Type B pancreatic cell (in vitro differentiated cells): ENCODE data around the gene HOXD13. TPM values are rescaled to one million over a fixed set of nuclear protein-coding genes. Genes with fewer than 3 reads are reported as not detected.

Experiments
- DNase-seq: peaks from one replicate; pipeline ENCODE4 v3.0.0; 2021; ENCODE audit warnings: mixed read lengths; ENCODE audit not compliant: unreplicated experiment; ENCODE audit errors: extremely low spot score
- H3K27ac Mint-ChIP-seq: 2 replicates; pipeline ENCODE4 v1.8.0; 2021; ENCODE audit warnings: mild to moderate bottlenecking, mixed read lengths
- H3K27me3 Mint-ChIP-seq: 2 replicates; pipeline ENCODE4 v1.8.0; 2021; ENCODE audit warnings: mixed read lengths
- H3K36me3 Mint-ChIP-seq: 2 replicates; pipeline ENCODE4 v1.8.0; 2021; ENCODE audit warnings: mixed read lengths
- H3K4me1 Mint-ChIP-seq: one replicate; pipeline ENCODE4 v1.8.0; 2021; ENCODE audit warnings: mixed read lengths; ENCODE audit not compliant: unreplicated experiment
- H3K4me3 Mint-ChIP-seq: 2 replicates; pipeline ENCODE4 v1.8.0; 2021; ENCODE audit warnings: mild to moderate bottlenecking, mixed read lengths
- H3K9me3 Mint-ChIP-seq: 2 replicates; pipeline ENCODE4 v1.8.0; 2021; ENCODE audit warnings: mixed read lengths
- total RNA-seq: library from RNA; stranded (reverse); gene quantifications from 2 replicates; pipeline ENCODE4 v1.2.1, GENCODE V29; 2021; ENCODE audit warnings: low replicate concordance
- TF ChIP-seq, protein P1 (sequence below): fragments of 200-600 bp; sonication (generic); conservative IDR thresholded peaks from 2 replicates; pipeline ENCODE4 v1.5.0; 2021; ENCODE audit warnings: antibody characterized with exemption, mild to moderate bottlenecking

Gene HOXD13
- total RNA-seq, 1 donor from 2014 or later, result 0.43 TPM

DNA sequence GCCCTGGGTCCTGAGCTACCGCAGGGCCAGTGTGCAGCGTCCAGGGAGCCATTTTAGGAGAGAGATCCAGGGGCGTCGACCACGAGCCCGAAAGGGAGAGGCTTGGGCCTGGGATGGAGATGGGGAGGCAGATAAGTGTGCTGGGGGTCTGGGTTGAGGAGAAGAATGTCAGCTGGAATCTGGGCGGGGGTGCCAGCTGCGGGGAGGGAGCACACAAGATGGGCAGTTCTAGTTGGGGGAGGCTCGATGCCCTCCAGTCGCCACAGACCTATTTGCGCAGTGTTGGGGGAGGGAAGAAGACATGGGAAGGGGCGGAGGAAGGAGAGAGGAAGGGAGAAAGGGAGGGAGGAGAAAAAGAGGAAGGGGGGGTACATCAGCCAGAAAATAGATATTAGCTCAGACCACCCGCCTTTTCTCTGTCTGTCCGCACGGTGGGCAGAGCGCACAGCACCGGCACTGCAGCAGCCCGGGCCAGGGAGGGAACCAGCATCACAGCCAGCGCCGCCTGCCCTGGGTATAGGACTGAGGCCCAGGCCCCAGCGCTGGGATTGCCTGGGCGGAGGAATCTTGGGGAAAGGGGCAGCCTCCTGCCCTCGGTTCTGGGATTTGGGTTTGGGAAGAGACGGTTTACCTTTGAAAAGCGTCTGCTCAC lies 12.7 kb downstream of the HOXD13 start:
- peak overlapping the region; percentile 14 for H3K27ac Mint-ChIP-seq
- TF ChIP-seq, protein P1, sequence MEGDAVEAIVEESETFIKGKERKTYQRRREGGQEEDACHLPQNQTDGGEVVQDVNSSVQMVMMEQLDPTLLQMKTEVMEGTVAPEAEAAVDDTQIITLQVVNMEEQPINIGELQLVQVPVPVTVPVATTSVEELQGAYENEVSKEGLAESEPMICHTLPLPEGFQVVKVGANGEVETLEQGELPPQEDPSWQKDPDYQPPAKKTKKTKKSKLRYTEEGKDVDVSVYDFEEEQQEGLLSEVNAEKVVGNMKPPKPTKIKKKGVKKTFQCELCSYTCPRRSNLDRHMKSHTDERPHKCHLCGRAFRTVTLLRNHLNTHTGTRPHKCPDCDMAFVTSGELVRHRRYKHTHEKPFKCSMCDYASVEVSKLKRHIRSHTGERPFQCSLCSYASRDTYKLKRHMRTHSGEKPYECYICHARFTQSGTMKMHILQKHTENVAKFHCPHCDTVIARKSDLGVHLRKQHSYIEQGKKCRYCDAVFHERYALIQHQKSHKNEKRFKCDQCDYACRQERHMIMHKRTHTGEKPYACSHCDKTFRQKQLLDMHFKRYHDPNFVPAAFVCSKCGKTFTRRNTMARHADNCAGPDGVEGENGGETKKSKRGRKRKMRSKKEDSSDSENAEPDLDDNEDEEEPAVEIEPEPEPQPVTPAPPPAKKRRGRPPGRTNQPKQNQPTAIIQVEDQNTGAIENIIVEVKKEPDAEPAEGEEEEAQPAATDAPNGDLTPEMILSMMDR, result no peak
- DNase-seq, result no peak
- peak overlapping the region; percentile 80 for H3K4me3 Mint-ChIP-seq
- H3K36me3 Mint-ChIP-seq, result no peaks in the 10 kb centered on the region
- H3K9me3 Mint-ChIP-seq, result no peaks in the 10 kb centered on the region
- H3K4me1 Mint-ChIP-seq, result peaks cover 14% of the 10 kb centered on the region
- peaks cover 92% of the 10 kb centered on the region for H3K27me3 Mint-ChIP-seq

DNA sequence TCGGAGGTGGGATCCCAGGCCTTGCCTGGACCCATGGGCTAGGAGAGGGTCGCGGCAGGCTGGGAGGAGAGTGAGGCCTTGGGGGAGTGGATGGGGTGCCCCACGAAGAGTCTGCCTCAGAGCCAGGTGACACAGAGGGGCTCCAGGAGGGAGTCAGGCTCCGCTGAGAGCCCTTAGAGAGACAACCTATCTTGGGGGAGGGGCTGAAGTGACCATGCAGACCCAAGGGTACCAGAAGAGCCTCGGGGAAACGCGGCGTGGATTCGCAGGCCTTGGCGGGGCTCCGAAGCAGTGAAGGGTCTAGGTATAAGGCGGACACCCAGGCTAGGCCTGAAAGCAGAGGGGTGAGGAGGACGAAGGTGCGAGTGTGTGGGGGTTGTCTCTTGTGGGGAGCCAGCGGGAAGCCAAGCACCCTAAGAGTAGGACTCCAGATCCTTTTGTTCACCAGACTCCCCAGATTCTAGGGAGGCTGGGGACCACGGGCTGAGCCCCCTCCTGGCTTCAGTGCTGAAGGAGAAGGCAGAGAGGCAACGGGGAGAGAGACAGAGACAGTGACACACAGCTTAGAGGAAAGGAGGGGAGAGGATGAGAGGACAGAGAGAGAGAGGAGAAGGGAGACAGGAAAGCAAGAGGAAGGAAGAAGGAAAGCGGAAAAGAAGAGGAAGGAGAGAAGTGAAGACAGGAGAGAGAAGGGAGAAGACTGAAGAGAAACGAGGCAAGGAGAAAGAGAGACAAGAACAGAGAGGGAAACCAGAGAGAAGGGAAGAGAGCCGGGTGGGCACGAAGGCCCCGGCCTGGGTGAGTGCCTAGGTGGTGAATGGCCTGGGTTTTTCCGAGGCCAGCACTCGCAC lies 13.4 kb downstream of the HOXD13 start:
- Mint-ChIP-seq H3K9me3 (no peaks in the 10 kb centered on the region), H3K27ac (peak overlapping the region; percentile 14), H3K4me3 (peak overlapping the region; percentile 80)

DNA sequence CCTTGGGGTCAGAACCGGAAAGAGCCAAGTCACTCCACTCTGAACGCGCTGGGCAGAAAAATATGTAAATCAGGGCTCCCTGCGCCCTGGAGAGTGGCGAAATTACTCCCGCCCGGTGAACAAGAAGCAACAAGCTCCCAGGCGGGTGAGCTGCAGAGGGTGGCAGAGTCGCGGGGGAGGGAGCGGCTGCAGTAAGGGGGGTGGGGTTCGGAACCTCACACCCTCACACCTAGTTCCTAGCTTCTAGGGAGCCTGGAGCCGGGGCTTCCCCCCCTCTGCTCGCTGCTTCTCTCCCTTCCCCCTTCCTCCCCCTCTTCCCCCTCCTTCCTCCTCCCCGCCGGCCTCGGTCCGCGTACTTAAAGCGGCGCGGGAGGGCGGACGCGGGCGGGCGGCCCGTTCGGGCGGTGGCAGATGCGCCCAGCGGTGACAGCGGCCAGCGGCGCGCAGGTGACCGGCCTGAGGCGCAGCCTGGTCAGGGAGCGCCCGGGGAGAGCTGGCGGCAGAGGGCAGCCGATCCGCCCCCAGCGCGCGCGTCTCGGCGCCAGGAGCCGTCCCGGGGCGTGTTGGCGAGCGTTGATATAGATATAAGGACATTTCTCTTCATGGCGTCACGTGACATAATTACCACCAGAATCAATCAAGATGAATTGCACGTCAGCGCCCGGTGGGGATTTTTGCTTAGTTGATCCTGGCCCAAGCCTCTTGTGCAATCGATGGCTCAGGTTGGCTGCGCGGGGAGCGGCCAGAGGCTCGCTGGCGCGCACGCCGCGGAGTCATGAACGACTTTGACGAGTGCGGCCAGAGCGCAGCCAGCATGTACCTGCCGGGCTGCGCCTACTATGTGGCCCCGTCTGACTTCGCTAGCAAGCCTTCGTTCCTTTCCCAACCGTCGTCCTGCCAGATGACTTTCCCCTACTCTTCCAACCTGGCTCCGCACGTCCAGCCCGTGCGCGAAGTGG lies 14.3 kb downstream of the HOXD13 start, which contains the start of gene HOXD11:
HOXD11 (plus strand) TSS at position 700 of the 959 bp plus-strand sequence; CDS start at position 776, 76 bp downstream.
- peak; percentile 69 for DNase-seq
- no peaks in the 10 kb centered on the region for H3K9me3 Mint-ChIP-seq
- H3K27ac Mint-ChIP-seq, result peak within 1 kb of the TSS; percentile 55
- H3K4me3 Mint-ChIP-seq, result peak within 1 kb of the TSS; percentile 80
- TF ChIP-seq, protein P1, result no peak
- no peaks in the 10 kb centered on the region for H3K36me3 Mint-ChIP-seq
- H3K4me1 Mint-ChIP-seq, result peaks cover 14% of the 10 kb centered on the region
- H3K27me3 Mint-ChIP-seq, result peaks cover 92% of the 10 kb centered on the region

More for the DNA sequence above, 13.4 kb downstream of the HOXD13 start:
- Mint-ChIP-seq H3K27me3 (peaks cover 92% of the 10 kb centered on the region), H3K4me1 (peaks cover 14% of the 10 kb centered on the region), H3K36me3 (no peaks in the 10 kb centered on the region)
- TF ChIP-seq, protein P1, result no peak
- peak; percentile 68 for DNase-seq

- Mint-ChIP-seq H3K27me3 (peaks cover 92% of the 10 kb centered on the region), H3K4me1 (peaks cover 14% of the 10 kb centered on the region), H3K36me3 (no peaks in the 10 kb centered on the region)
These were observed 15.2 kb downstream of the HOXD13 start for GRCh38 chr2:176107731-176108181.

More at GRCh38 chr2:176107731-176108181, 15.2 kb downstream of the HOXD13 start:
- TF ChIP-seq, protein P1, result no peak
- peak; percentile 67 for DNase-seq
- H3K27ac Mint-ChIP-seq, result no peak overlapping the region
- H3K9me3 Mint-ChIP-seq, result no peaks in the 10 kb centered on the region
- no peak overlapping the region for H3K4me3 Mint-ChIP-seq
